GM23248 (cell line): Measurements from ENCODE around the gene SLC6A5.

ENCODE experiments used
- EZH2 ChIP-seq: fragments of 200-600 bp; sonication (generic); IDR thresholded peaks from 2 replicates; pipeline ENCODE4 v1.6.1; 2018; ENCODE audit warnings: antibody characterized with exemption, mild to moderate bottlenecking; ENCODE audit not compliant: insufficient read depth, poor library complexity, severe bottlenecking
- EZH2phosphoT487 ChIP-seq: fragments of 200-600 bp; sonication (generic); IDR thresholded peaks from 2 replicates; pipeline ENCODE4 v1.6.1; 2018; ENCODE audit warnings: antibody characterized with exemption, moderate library complexity, mild to moderate bottlenecking, low read depth; ENCODE audit not compliant: insufficient read depth

DNA sequence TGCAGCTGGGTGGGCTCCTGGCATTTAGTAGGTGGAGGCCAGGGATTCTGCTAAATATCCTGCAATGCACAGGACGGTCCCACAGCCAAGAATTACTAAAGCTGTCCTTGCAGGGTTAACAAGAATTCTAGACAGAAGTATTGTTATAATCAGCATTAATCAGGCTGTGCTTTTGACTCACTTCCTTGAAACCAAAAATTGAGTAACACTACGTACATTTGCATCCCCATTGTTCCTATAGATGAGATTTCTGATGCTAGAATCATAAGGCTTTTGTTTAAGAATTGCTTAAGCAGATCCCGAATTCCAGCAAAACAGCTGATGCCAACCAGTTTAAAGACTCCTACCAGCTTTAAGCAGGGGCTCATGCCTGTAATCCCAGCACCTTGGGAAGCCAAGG is 11.4 kb downstream of the SLC6A5 start:
- TF ChIP-seq EZH2 (no peak), EZH2phosphoT487 (no peak)
